Activated CD8-positive, alpha-beta memory T cell treated with anti-CD3 and anti-CD28 coated beads for 4 hours (primary cell): ENCODE measurements around the gene MUSTN1.

Experiments used
- DNase-seq, 2 donors: peaks; one replicate each; pipeline ENCODE4 v3.0.0-alpha.2; 2020; ENCODE audit warnings: low read depth in 2 of 2

The MUSTN1 gene

DNA sequence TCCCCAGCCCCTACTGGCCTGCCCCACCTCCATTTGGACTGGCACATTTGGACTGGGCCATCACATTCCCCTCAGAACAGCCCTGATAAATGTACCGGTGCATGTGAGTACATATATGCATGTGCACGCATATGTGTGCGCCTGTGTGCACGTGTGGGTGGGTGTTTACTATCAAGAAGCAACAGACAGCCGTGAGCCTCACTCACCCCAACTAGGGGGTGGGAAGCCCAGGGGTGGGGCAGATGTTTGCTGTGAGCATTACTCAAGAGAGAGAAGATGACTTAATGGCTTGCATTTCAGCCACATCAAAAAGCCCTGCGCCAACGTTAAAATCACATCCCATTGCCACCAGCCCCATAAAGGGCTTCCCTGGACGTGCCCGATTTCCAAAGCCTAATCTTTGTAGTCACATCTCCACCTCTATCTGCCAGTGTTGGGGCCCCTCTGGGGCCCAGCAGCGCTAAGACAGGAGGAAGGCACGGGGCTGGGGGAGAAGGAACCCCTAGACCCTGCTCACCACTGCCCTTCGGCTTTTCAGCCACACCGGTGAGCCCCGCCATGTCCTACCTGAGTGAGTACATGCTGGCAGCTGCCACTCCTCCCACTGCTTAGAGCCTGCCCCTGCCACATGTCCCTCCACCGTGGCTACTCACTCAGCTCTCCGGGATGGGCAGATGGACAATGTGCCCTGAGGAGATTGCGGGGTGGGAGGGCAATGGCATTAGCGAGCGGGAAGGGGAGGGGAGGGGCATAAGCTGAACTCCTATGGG lies 29.4 kb downstream of the MUSTN1 start:
- no peak for DNase-seq

- DNase-seq = no peak
These were observed 33.0 kb downstream of the MUSTN1 start for GRCh38 chr3:52801839-52802238.

- DNase-seq = no peak
These were observed 34.7 kb downstream of the MUSTN1 start for GRCh38 chr3:52800079-52800478.

DNA sequence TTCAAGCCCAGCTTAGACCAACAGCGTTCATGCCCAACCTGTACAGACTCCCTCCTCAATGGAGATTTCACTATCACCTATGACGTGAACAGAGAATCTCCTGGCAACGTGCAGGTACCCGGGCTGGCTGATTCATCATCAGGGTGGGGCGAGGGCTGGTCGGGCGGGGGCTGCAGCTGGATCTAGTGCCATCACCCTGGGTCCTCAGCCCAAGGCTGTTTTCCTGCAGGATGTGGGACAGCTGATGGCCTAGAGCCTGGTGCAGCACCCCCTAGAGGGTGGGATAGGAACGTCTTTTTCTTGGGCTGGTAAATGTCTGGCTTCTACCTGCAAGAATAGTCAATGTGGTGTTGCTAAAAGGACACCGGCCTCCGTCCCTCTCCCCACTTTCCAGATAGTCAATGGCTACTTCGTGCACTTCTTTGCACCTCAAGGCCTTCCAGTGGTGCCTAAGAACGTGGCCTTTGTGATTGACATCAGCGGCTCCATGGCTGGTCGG lies 35.8 kb downstream of the MUSTN1 start:
- no peak for DNase-seq

DNA sequence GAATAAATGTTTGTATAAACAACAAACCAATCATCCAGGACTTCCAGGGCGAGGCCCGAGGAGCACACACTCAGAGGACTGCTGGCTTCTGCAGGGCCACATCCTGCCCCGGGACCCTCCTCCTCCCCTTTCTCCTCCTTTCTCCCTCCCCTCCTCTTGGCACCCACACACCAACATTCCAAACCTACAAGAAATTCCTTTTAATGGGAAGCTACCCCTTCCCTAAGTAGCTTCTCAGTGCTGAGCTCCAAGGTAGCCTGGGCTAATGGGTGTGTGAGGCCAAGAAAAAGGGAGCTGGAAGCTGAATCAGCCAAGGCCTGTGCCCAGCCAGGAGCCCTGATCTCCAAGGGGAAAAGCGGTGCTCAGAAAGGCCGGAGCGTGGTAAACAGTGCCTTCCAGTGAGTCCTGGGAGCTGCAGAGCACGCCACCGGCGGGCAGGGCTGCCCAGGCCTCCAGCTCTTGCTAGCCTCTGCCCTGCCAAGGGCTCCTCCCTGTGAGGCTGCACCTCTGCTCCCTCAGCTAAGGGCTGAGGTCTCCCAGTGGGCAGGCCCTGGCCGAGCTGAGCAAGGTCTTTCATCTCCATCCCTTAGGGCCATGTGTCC lies 36.3 kb downstream of the MUSTN1 start:
- DNase-seq = no peak

- DNase-seq = no peak
These were observed 38.4 kb downstream of the MUSTN1 start for GRCh38 chr3:52796411-52796810.

GRCh38 chr3:52795298-52795900 lies 39.4 kb downstream of the MUSTN1 start:
- DNase-seq = no peak

GRCh38 chr3:52794612-52795099 lies 40.2 kb downstream of the MUSTN1 start, which contains the start of gene ITIH3:
Gene ITIH3, plus strand, starts transcription at chr3:52794796. Its CDS starts 8 bp downstream, at chr3:52794804.
- no peak for DNase-seq

DNA sequence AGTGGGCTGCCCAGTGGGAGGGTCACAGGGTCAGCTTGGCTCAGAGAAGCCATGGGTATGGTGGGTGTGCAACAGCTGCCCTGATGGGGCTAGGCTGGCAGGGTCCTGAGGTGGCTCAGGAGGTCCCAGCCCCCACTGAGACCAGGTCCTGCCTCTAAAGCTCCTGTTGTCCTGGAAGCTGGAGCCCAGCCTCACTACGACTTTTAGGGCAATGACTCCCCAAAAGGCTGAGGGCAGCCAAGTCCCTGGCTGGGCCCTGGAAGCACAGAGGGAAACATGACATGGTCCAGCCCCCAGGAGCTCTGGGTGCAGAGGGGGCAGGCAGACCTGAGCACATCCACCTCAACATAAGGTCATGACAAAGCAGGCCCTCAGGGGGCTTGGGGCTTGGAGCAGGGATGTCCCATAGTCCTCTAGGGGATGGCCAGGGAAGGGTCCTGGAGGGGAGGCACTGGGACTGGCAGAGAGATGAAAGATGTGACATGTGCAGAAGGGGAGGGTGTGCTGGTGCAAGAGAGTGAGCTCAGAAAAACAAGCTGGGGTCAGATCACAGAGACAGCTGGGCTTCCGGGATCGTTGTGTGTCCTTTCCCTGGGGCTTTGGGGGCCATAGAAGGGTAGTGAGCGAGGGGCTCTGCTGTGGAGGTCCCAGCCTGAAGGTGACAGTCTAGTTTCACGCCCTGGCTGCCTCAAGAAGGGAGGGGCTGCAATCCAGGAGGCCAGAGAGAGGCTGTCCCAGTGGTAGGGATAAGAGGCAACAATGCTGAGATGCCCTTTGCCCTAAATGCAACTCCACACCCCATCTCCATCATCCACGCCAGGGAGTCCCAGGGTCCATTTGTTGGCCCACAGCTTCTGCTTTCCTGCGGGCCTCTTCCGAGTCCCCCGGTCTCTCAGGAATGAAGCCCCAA lies 40.9 kb downstream of the MUSTN1 start:
- DNase-seq = no peak

- no peak for DNase-seq
These were observed 41.7 kb downstream of the MUSTN1 start for GRCh38 chr3:52792961-52793695.

DNA sequence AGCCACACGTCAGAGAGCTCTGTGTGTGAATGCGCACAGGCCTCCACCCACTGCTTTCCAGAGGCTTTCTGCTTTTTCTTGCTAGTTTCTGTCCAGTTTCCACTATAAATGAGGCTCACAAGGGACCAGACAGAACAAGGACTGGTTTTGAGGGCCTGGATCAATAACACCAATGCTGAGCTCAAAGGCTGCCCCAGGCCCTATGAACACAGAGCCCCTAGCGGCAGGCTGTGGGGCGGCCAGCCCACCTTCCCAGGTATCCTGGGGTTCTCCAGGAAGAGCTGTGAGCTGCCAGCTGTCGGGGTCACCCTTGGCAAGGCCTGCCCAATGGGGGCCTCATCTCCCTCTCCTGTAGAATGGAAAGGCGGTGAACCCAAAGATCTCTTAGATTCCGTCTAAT lies 42.4 kb downstream of the MUSTN1 start:
- DNase-seq = no peak

DNA sequence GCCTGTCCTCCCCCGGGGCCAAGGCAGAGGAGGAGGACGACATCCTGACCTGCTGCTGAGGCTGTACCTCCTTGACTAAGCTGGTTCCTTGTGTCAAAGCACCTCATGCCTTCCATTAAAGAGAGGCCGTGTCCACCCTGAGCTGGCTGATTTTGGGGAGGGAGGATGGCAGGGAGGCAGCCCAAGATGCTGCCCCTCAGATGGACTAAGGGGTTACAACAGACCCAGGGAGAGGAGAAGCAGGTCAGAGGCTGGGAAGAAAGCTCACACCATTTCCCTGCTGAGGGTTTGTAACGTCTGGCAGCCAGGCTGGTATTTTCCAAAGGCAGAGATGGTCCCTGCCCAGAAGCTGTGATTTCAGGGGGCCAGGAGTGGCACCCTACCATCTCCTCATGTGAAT lies 42.9 kb downstream of the MUSTN1 start:
- no peak for DNase-seq

DNA sequence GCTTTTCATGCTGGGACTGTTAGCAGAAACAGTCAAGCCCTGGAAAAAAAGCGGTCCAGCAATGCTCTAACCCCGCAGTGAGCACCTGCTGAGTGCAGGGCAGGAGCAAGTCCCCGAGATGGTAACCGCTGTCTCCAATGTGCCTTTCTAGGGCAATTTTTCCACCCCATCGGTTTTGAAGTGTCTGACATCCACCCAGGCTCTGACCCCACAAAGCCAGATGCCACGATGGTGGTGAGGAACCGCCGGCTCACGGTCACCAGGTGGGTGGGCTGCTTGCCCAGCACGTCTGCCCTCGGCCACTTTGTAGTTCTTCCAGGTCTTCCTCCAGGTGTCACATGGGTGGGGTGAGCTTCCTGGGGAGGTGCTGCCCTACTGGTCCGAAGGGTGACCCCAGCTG lies 43.5 kb downstream of the MUSTN1 start:
- DNase-seq = no peak

DNA sequence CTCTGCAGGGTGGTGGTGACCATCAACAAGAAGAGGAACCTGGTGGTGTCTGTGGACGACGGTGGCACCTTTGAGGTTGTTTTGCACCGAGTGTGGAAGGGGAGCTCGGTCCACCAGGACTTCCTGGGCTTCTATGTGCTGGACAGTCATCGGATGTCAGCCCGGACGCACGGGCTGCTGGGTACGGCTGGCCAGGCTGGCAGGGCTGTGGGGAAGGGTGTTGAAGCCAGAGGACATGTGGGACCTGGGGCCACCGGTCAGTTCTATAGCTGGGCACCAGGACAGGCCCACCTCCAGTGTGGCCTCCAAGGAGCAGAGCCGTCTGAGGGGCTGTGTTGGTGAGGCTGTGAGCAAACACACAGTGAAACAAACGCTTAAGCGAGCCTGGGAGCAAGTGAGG lies 44.1 kb downstream of the MUSTN1 start:
- no peak for DNase-seq

GRCh38 chr3:52790337-52790736 lies 44.5 kb downstream of the MUSTN1 start:
- no peak for DNase-seq

GRCh38 chr3:52789746-52790040 lies 45.1 kb downstream of the MUSTN1 start:
- no peak for DNase-seq

DNA sequence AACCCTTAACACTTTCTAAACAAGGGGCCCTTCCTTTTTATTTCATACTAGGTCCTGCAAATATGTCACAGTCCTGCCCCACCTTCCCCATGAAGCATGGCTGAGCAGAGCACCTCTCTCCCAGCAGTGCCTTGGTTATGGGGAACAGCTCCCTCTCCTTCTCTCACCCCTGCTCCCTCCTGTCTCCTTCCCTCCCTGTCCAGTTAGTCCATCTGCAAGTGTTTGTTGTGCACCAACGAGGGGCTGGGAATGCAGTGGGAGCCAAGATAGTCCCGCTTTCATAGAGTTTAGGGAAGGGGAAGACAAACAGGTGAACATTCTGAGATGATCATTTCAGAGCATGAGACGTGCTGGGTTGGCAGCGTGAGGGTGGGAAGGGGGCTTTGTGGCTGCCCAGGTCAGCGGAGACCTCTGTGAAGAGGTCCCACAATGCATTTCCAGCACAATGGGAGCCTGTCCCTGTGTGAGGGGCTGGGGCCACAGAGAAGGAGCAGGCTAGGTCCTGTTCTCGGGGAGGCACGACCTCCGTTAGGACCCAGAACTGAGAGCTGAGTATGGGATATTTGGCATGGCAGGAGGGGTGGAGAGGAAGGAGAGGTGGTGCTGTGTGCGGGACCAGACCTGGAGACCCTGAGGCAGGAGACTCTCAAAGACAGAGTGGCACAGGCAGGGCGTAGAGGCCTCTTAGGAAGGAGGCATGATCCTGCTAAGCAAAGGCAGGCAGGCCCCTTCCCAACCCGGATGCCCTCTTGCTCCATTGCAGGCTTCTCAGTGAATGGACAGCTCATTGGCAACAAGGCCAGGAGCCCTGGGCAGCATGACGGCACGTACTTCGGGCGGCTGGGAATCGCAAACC lies 45.7 kb downstream of the MUSTN1 start:
- DNase-seq = no peak

DNA sequence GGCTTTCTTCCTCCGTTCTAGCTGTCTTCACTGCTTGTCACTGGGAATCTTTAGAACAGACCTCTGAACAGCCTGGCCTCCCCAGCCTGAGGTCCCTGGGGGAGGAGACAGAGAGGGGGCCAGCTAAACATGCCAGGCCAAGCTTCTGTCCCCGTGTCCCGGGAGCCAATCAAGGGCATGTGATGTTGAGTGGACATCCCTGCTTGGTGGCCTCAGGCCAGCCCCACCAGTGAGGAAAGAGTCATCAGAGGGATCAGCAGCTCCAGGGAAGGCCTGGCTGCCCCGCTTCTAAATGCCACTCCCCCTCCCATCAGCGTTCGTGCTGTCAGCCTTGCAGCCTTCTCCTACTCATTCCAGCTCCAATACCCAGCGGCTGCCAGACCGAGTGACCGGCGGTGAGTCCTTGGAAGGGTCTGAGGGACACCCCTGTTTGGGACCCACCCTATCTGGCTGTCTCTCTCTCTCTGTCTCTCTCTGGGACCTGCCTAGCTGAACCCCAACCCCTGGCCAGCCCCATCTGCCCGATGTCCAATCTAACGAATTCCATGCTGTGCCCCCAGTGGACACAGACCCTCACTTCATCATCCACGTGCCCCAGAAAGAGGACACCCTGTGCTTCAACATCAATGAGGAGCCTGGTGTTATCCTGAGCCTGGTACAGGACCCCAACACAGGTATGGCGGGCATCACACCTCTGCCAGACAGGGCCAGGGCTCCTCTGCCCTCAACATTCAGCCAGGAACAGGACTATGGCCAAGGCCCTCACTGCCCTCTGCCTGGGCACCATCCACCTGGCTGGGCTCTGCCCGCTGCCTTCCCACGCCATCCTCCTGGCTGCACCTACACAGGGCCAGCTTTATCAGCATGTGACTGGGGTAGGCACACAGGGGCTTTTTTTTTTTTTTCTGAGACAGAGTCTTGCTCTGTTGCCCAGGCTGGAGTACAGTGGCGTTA lies 46.9 kb downstream of the MUSTN1 start:
- no peak for DNase-seq

- DNase-seq = no peak
These were observed 47.6 kb downstream of the MUSTN1 start for GRCh38 chr3:52787246-52787645.
